PC-3 (cell line): ENCODE data around the gene DLG5. TPM values are rescaled to one million over a fixed set of nuclear protein-coding genes. Genes with fewer than 3 reads are reported as not detected.

Source experiments
- ATAC-seq: fragments of 200-7000 bp; cut with Tn5 transposase; 2 replicates; pipeline ENCODE4 v1.9.1; 2020; ENCODE audit warnings: mild to moderate bottlenecking, moderate library complexity
- BruUV-seq: library from RNA; stranded (reverse); fragments of 400-500 nt; replicated peaks from 2 replicates; lab custom pipeline; 2021; lab: Mats Ljungman, UMichigan
- CTCF ChIA-PET: fragments of 300-600 bp; sonication (Branson Sonifier 250); formaldehyde crosslinking; loops from one replicate; lab custom pipeline; 2022; ENCODE audit warnings: antibody characterized with exemption; lab: Charles Lee
- POLR2A ChIA-PET: fragments of 300-600 bp; sonication (Branson Sonifier 250); formaldehyde crosslinking; loops from one replicate; lab custom pipeline; 2022; ENCODE audit warnings: antibody characterized with exemption; ENCODE audit not compliant: unreplicated experiment; lab: Charles Lee
- DNase-seq: peaks from one replicate; pipeline ENCODE4 v3.0.0-alpha.2; 2015
- H2AFZ ChIP-seq: fragments of 300-600 bp; sonication (generic); 2 replicates; pipeline ENCODE4 v1.6.0; 2016; ENCODE audit warnings: antibody characterized with exemption, low read length
- H3F3A ChIP-seq: fragments of 300-600 bp; sonication (generic); one replicate; pipeline ENCODE4 v1.6.0; 2017; ENCODE audit warnings: antibody characterized with exemption, low read length, control low read depth, mild to moderate bottlenecking; ENCODE audit not compliant: unreplicated experiment
- H3K27ac ChIP-seq: fragments of 300-600 bp; sonication (generic); 2 replicates; pipeline ENCODE4 v1.5.1; 2016; ENCODE audit warnings: mild to moderate bottlenecking, low read length
- H3K27me3 ChIP-seq: fragments of 300-600 bp; sonication (generic); 2 replicates; pipeline ENCODE4 v1.6.1; 2016; ENCODE audit warnings: low read length, mixed read lengths
- H3K36me3 ChIP-seq: fragments of 300-600 bp; sonication (generic); 2 replicates; pipeline ENCODE4 v1.6.1; 2016; ENCODE audit warnings: low read depth, mixed run types, low read length, mixed read lengths
- H3K4me1 ChIP-seq: fragments of 300-600 bp; sonication (generic); 2 replicates; pipeline ENCODE4 v1.5.1; 2016; ENCODE audit warnings: low read length; ENCODE audit not compliant: insufficient read depth
- H3K4me2 ChIP-seq: fragments of 300-600 bp; sonication (generic); 2 replicates; pipeline ENCODE4 v1.6.0; 2016; ENCODE audit warnings: low read length
- H3K4me3 ChIP-seq: fragments of 300-600 bp; sonication (generic); 2 replicates; pipeline ENCODE4 v1.5.1; 2016; ENCODE audit warnings: mild to moderate bottlenecking, low read length, mixed read lengths
- H3K79me2 ChIP-seq: fragments of 300-600 bp; sonication (generic); 2 replicates; pipeline ENCODE4 v1.6.1; 2017; ENCODE audit warnings: low read length, mixed read lengths
- H3K9ac ChIP-seq: fragments of 300-600 bp; sonication (generic); 2 replicates; pipeline ENCODE4 v1.6.0; 2016; ENCODE audit warnings: mild to moderate bottlenecking, low read length
- H3K9me2 ChIP-seq: fragments of 300-600 bp; sonication (generic); replicated peaks from 2 replicates; pipeline ENCODE4 v1.6.1; 2016; ENCODE audit warnings: mixed run types, low read length, mixed read lengths
- H3K9me3 ChIP-seq: fragments of 300-600 bp; sonication (generic); 2 replicates; pipeline ENCODE4 v1.6.1; 2016; ENCODE audit warnings: low read length, mixed read lengths
- H4K20me1 ChIP-seq: fragments of 300-600 bp; sonication (generic); 2 replicates; pipeline ENCODE4 v1.6.1; 2016; ENCODE audit warnings: low read length, mixed read lengths
- EZH2 ChIP-seq: fragments of 300-600 bp; sonication (generic); IDR thresholded peaks from one replicate; pipeline ENCODE4 v1.6.1; 2017; ENCODE audit warnings: antibody characterized with exemption, mild to moderate bottlenecking, low read length; ENCODE audit not compliant: unreplicated experiment
- EZH2phosphoT487 ChIP-seq: fragments of 300-600 bp; sonication (generic); IDR thresholded peaks from 2 replicates; pipeline ENCODE4 v1.6.1; 2018; ENCODE audit warnings: mild to moderate bottlenecking, antibody characterized with exemption, low read length, borderline replicate concordance
- intact Hi-C: fragments of 100-400 bp; cut with micrococcal nuclease; formaldehyde crosslinking; loops from 2 replicates; pipeline ENCODE4 v1.9.0; 2023
- total RNA-seq: library from RNA; depleted of rRNA; stranded (reverse); fragments of >200 nt; gene quantifications from 2 replicates; pipeline ENCODE4 v1.2.3, GENCODE V29; 2014
- TF ChIP-seq, protein P1 (sequence below): fragments of 300-600 bp; sonication (generic); conservative IDR thresholded peaks from 2 replicates; pipeline ENCODE4 v1.5.1; 2017; ENCODE audit warnings: antibody characterized with exemption, low read depth, mild to moderate bottlenecking, low read length

Gene DLG5
- total RNA-seq, 1 experiment from 2014 or later, result 118 TPM

- ChIA-PET CTCF (no interaction called here), POLR2A (no interaction called here)
- no peaks in the 10 kb centered on the region for H3K9me2 ChIP-seq
- TF ChIP-seq EZH2 (no peak), EZH2phosphoT487 (no peak)
- TF ChIP-seq, protein P1, sequence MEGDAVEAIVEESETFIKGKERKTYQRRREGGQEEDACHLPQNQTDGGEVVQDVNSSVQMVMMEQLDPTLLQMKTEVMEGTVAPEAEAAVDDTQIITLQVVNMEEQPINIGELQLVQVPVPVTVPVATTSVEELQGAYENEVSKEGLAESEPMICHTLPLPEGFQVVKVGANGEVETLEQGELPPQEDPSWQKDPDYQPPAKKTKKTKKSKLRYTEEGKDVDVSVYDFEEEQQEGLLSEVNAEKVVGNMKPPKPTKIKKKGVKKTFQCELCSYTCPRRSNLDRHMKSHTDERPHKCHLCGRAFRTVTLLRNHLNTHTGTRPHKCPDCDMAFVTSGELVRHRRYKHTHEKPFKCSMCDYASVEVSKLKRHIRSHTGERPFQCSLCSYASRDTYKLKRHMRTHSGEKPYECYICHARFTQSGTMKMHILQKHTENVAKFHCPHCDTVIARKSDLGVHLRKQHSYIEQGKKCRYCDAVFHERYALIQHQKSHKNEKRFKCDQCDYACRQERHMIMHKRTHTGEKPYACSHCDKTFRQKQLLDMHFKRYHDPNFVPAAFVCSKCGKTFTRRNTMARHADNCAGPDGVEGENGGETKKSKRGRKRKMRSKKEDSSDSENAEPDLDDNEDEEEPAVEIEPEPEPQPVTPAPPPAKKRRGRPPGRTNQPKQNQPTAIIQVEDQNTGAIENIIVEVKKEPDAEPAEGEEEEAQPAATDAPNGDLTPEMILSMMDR, result no peak; the same call in 1 of the 2 replicates
- ATAC-seq (no peak), DNase-seq (no peak)
- no peak overlapping the region for H3K27ac ChIP-seq
- H3K9me3 ChIP-seq, result no peaks in the 10 kb centered on the region
- H3K27me3 ChIP-seq, result no peaks in the 10 kb centered on the region
- no peak overlapping the region for H3K9ac ChIP-seq
- no peak overlapping the region for H3K4me2 ChIP-seq
- H3K79me2 ChIP-seq, result no peaks in the 10 kb centered on the region
- H3K36me3 ChIP-seq, result peaks cover 50% of the 10 kb centered on the region
- H3K4me3 ChIP-seq, result no peak overlapping the region
- H2AFZ ChIP-seq, result no peak overlapping the region
- H3K4me1 ChIP-seq, result peaks cover 26% of the 10 kb centered on the region
- H3F3A ChIP-seq, result peaks cover 5% of the 10 kb centered on the region
- intact Hi-C loops, result no loop called here
- no peaks in the 10 kb centered on the region for H4K20me1 ChIP-seq
- BruUV-seq, result no TSS peak
These were observed 83.3 kb downstream of the DLG5 start for GRCh38 chr10:77843264-77843663.

DNA sequence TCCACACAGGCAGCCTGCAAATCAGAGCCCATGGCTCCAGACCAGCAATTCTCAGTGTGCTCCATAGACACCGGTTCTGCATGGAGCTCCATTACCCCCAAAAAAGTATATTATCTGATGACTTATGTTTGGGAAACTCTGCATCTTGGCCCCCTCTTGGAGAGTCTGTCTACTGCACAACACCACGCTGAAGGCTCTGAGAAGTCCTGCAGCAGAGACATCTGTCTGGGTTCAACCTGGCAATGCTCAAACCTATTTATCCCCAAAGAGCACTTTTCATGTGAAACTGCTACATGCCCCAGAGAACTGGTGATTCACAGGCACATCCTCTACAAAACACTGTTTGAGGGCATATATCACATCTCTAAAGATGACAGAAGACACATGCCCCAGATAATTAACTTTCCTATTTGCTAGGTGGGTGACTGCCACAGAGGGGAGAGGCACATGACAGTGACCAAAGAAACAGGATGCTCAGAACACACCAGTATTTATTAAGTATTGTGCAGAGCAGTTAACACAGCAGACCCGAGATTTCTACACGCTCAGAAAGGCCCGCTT is 83.8 kb downstream of the DLG5 start:
- ChIA-PET POLR2A (no interaction called here), CTCF (interaction anchor here (0.7 kb wide), 1 partner anchor 12 kb away, joined by 3 read pairs; no protein-coding TSS in a partner anchor)
- BruUV-seq, result no TSS peak
- Histone ChIP-seq H3K79me2 (no peaks in the 10 kb centered on the region), H3K4me1 (peaks cover 26% of the 10 kb centered on the region), H3K9me2 (no peaks in the 10 kb centered on the region), H3K9ac (no peak overlapping the region), H3K27me3 (no peaks in the 10 kb centered on the region), H3K27ac (no peak overlapping the region), H2AFZ (no peak overlapping the region), H4K20me1 (no peaks in the 10 kb centered on the region), H3K4me3 (no peak overlapping the region), H3K4me2 (no peak overlapping the region), H3K9me3 (no peaks in the 10 kb centered on the region), H3K36me3 (peaks cover 50% of the 10 kb centered on the region), H3F3A (peaks cover 5% of the 10 kb centered on the region)
- no peak for DNase-seq
- TF ChIP-seq EZH2phosphoT487 (no peak), EZH2 (no peak)
- TF ChIP-seq, protein P1, result no peak
- intact Hi-C loops, result no loop called here
- ATAC-seq, result no peak

DNA sequence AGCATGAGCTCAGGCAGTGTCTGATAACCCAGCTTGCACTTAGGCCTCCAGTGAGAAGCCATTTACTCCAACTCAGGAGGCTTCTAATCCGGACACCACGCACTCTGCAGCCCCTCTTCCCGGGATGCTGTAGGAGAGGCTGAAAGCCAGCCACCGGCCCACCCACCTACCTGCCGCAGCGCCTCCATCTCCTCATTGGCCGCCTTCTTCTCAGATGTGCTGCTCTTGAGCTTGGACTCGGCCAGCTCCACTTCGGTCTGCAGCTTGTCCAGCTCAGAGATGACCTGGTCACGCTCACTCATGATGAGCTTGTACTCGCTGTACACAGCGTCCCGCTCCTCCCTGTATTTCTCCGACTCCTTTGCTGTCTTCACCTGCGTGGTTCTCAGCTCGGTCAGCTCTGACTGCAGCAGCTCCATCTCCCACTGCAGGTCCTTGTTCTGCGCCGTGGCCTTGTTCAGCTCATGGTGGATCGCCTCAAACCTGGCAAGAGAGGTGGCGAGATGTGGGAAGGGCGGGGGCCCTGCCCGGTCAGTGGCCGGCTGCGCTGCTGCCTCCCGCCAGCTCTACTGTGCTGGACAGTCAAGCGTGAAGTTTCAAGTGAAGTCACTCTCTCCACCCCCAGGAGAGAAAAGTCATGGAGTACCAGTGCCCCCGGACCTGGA is 84.7 kb downstream of the DLG5 start:
- Histone ChIP-seq H3K79me2 (no peaks in the 10 kb centered on the region), H3K9me2 (no peaks in the 10 kb centered on the region), H3K4me1 (peaks cover 22% of the 10 kb centered on the region), H3F3A (peaks cover 5% of the 10 kb centered on the region), H3K27ac (no peak overlapping the region), H3K9ac (no peak overlapping the region), H3K4me2 (no peak overlapping the region), H4K20me1 (no peaks in the 10 kb centered on the region), H2AFZ (no peak overlapping the region), H3K9me3 (no peaks in the 10 kb centered on the region), H3K36me3 (peaks cover 46% of the 10 kb centered on the region), H3K4me3 (no peak overlapping the region), H3K27me3 (no peaks in the 10 kb centered on the region)
- ChIA-PET POLR2A (interaction anchor here (0.5 kb wide), 1 partner anchor 188 kb away, joined by 3 read pairs; no protein-coding TSS in a partner anchor), CTCF (interaction anchor here (0.5 to 0.7 kb wide), 2 partner anchors 13 to 150 kb away, joined by 3 read pairs; no protein-coding TSS in a partner anchor)
- BruUV-seq, result no TSS peak
- DNase-seq, result no peak
- intact Hi-C loops, result no loop called here
- no peak for ATAC-seq
- TF ChIP-seq, protein P1, result no peak
- TF ChIP-seq EZH2phosphoT487, result no peak
- TF ChIP-seq EZH2, result no peak
